ENCODE data around the gene MYG1.
A peak's percentile ranks its signal among the peaks of the same experiment; 100 is the strongest.
"Not testable (repeated sequence)": the region's sequence is repeated elsewhere in the genome, so short reads cannot be mapped to it uniquely, and the experiment has no call there.

The MYG1 gene

DNA sequence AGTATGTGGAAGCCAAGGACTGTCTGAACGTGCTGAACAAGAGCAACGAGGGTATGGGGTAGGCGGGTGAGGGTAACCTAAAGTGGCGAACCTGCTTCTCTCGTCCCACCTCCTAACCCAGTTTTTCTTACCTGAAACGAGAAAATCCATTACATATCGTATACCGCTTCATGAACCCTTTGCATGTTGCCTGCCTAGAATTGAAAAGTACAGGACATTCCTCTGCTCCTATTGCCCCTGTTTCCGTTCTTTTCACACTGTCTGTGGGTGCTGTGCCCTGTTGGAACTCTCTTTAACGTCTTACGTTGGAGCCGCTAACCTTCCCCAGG is 3.6 kb upstream of the MYG1 start:
- Histone ChIP-seq H3K9me2 (replicated peaks; ENCODE audit: insufficient read depth, low read length) (no peaks in the 10 kb centered on the region), H4K20me1 (ENCODE audit: insufficient read depth, low read length) (no peaks in the 10 kb centered on the region), H3K79me2 (ENCODE audit: low read length) (peaks cover 48% of the 10 kb centered on the region), H3K4me2 (ENCODE audit: low read depth, low read length) (peak overlapping the region; percentile 79), H3K27ac (ENCODE audit: low read length) (peak overlapping the region; percentile 10; the same call in 1 of the 2 replicates), H3K27me3 (replicated peaks; ENCODE audit: insufficient read depth, low read length) (no peaks in the 10 kb centered on the region), H3K4me1 (ENCODE audit: low read length) (peaks cover 15% of the 10 kb centered on the region), H2AFZ (ENCODE audit: low read length) (peak overlapping the region; percentile 97), H3K36me3 (replicated peaks; ENCODE audit: insufficient read depth, low read length) (no peaks in the 10 kb centered on the region; the same call in 1 of the 2 replicates), H3K4me3 (ENCODE audit: low read length) (peak overlapping the region; percentile 99), H3F3A (ENCODE audit: insufficient read depth, low read length) (peaks cover 35% of the 10 kb centered on the region), H3K9me3 (replicated peaks; ENCODE audit: insufficient read depth, low read length) (no peaks in the 10 kb centered on the region), H3K9ac (ENCODE audit: low read length) (peak overlapping the region; percentile 83)
- DNase-seq: no peak
- TF ChIP-seq EZH2 (optimal IDR thresholded peaks at IDR 0.05; ENCODE audit: low read depth, low read length): no peak
- TF ChIP-seq, protein P1, sequence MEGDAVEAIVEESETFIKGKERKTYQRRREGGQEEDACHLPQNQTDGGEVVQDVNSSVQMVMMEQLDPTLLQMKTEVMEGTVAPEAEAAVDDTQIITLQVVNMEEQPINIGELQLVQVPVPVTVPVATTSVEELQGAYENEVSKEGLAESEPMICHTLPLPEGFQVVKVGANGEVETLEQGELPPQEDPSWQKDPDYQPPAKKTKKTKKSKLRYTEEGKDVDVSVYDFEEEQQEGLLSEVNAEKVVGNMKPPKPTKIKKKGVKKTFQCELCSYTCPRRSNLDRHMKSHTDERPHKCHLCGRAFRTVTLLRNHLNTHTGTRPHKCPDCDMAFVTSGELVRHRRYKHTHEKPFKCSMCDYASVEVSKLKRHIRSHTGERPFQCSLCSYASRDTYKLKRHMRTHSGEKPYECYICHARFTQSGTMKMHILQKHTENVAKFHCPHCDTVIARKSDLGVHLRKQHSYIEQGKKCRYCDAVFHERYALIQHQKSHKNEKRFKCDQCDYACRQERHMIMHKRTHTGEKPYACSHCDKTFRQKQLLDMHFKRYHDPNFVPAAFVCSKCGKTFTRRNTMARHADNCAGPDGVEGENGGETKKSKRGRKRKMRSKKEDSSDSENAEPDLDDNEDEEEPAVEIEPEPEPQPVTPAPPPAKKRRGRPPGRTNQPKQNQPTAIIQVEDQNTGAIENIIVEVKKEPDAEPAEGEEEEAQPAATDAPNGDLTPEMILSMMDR (IDR thresholded peaks at IDR 0.05; ENCODE audit: low read length): no peak
- no peak for TF ChIP-seq EZH2phosphoT487 (IDR thresholded peaks at IDR 0.05; ENCODE audit: low read length)

DNA sequence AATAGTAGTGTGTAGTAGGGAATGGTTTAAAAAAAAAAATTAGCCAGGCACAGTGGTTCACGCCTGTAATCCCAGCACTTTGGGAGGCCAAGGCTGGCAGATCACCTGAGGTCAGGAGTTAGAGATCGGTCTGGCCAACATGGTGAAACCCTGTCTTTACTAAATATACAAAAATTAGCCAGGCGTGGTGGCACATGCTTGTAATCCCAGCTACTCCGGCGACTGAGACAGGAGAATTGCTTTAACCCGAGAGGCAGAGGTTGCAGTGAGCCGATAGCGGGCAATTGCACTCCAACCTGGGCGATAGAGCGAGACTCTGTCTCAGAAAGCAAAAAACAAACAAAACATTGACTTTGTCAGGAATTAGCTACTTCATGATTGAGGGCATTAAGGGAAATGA is 2.4 kb upstream of the MYG1 start:
- not testable (repeated sequence) for H3K9me2 ChIP-seq (replicated peaks; ENCODE audit: insufficient read depth, low read length); DNase-seq; H4K20me1 ChIP-seq (ENCODE audit: insufficient read depth, low read length); H3K36me3 ChIP-seq (replicated peaks; ENCODE audit: insufficient read depth, low read length); H3K4me3 ChIP-seq (ENCODE audit: low read length); H2AFZ ChIP-seq (ENCODE audit: low read length); H3K9me3 ChIP-seq (replicated peaks; ENCODE audit: insufficient read depth, low read length); H3K9ac ChIP-seq (ENCODE audit: low read length); H3K4me2 ChIP-seq (ENCODE audit: low read depth, low read length); H3K27me3 ChIP-seq (replicated peaks; ENCODE audit: insufficient read depth, low read length); H3K27ac ChIP-seq (ENCODE audit: low read length)
- H3K4me1 ChIP-seq (ENCODE audit: low read length): peaks cover 15% of the 10 kb centered on the region
- peaks cover 35% of the 10 kb centered on the region for H3F3A ChIP-seq (ENCODE audit: insufficient read depth, low read length)
- peaks cover 60% of the 10 kb centered on the region for H3K79me2 ChIP-seq (ENCODE audit: low read length)

DNA sequence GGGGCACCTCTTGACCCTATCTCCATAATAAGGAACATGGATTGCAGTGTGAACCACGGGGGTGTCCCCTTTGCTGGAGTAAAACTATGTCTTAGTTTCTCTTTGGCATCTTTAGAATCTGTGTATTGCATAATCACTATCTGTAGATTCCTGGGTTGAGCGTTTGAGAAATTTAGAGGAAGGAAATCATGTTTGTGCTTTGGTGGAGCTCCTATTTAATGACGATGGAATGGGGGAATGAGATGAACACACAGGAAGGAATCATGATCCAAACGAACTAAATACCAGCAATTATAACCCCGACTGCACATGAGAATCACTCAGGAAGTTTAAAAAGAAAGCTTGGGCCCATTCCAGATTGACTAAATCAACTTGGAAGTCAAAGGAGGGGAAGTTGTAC is 1.3 kb upstream of the MYG1 start:
- TF ChIP-seq EZH2 (optimal IDR thresholded peaks at IDR 0.05; ENCODE audit: low read depth, low read length): no peak
- TF ChIP-seq, protein P1 (IDR thresholded peaks at IDR 0.05; ENCODE audit: low read length): no peak
- no peak for TF ChIP-seq EZH2phosphoT487 (IDR thresholded peaks at IDR 0.05; ENCODE audit: low read length)
- Histone ChIP-seq H3K9me2 (replicated peaks; ENCODE audit: insufficient read depth, low read length) (no peaks in the 10 kb centered on the region), H3K36me3 (replicated peaks; ENCODE audit: insufficient read depth, low read length) (no peaks in the 10 kb centered on the region; the same call in 1 of the 2 replicates), H4K20me1 (ENCODE audit: insufficient read depth, low read length) (no peaks in the 10 kb centered on the region), H2AFZ (ENCODE audit: low read length) (no peak overlapping the region), H3K79me2 (ENCODE audit: low read length) (peaks cover 71% of the 10 kb centered on the region), H3K4me3 (ENCODE audit: low read length) (no peak overlapping the region), H3K4me2 (ENCODE audit: low read depth, low read length) (no peak overlapping the region), H3K27ac (ENCODE audit: low read length) (no peak overlapping the region), H3K27me3 (replicated peaks; ENCODE audit: insufficient read depth, low read length) (no peaks in the 10 kb centered on the region), H3K9me3 (replicated peaks; ENCODE audit: insufficient read depth, low read length) (no peaks in the 10 kb centered on the region), H3F3A (ENCODE audit: insufficient read depth, low read length) (peaks cover 27% of the 10 kb centered on the region), H3K4me1 (ENCODE audit: low read length) (peaks cover 15% of the 10 kb centered on the region), H3K9ac (ENCODE audit: low read length) (no peak overlapping the region)
- DNase-seq: no peak

- H3K4me3 ChIP-seq (ENCODE audit: low read length): peak overlapping the region; percentile 77
- no peaks in the 10 kb centered on the region for H4K20me1 ChIP-seq (ENCODE audit: insufficient read depth, low read length)
- no peaks in the 10 kb centered on the region for H3K9me3 ChIP-seq (replicated peaks; ENCODE audit: insufficient read depth, low read length)
- TF ChIP-seq EZH2 (optimal IDR thresholded peaks at IDR 0.05; ENCODE audit: low read depth, low read length): no peak
- TF ChIP-seq, protein P1 (IDR thresholded peaks at IDR 0.05; ENCODE audit: low read length): no peak
- no peak for TF ChIP-seq EZH2phosphoT487 (IDR thresholded peaks at IDR 0.05; ENCODE audit: low read length)
- peaks cover 75% of the 10 kb centered on the region for H3K79me2 ChIP-seq (ENCODE audit: low read length)
- H3K4me1 ChIP-seq (ENCODE audit: low read length): peaks cover 15% of the 10 kb centered on the region
- H3K36me3 ChIP-seq (replicated peaks; ENCODE audit: insufficient read depth, low read length): no peaks in the 10 kb centered on the region; the same call in 1 of the 2 replicates
- H3K9ac ChIP-seq (ENCODE audit: low read length): no peak overlapping the region
- peak overlapping the region; percentile 62; the same call in 1 of the 2 replicates for H3K27ac ChIP-seq (ENCODE audit: low read length)
- no peaks in the 10 kb centered on the region for H3K9me2 ChIP-seq (replicated peaks; ENCODE audit: insufficient read depth, low read length)
- H3K27me3 ChIP-seq (replicated peaks; ENCODE audit: insufficient read depth, low read length): no peaks in the 10 kb centered on the region
- peak overlapping the region; percentile 91 for H3K4me2 ChIP-seq (ENCODE audit: low read depth, low read length)
- peaks cover 22% of the 10 kb centered on the region for H3F3A ChIP-seq (ENCODE audit: insufficient read depth, low read length)
- no peak for DNase-seq
- no peak overlapping the region for H2AFZ ChIP-seq (ENCODE audit: low read length)
These were observed 418 bp upstream of the MYG1 start for GRCh38 chr12:53299101-53299453.
